HAP-1 (cell line): ENCODE measurements around the gene COL6A2.
"Not testable (repeated sequence)": the region's sequence is repeated elsewhere in the genome, so short reads cannot be mapped to it uniquely, and the experiment has no call there.

Experiments used
- DNase-seq, 2 experiments: peaks; one replicate each; pipeline ENCODE4 v3.0.0-alpha.2; 2016 to 2020; ENCODE audit warnings: low spot score in 2 of 2
- H3K27me3 ChIP-seq: fragments of 250-450 bp; sonication (Bioruptor Pico); 2 replicates; pipeline ENCODE4 v1.5.1; 2020; ENCODE audit warnings: low read depth, mild to moderate bottlenecking, moderate library complexity
- H3K36me3 ChIP-seq: fragments of 250-450 bp; sonication (Bioruptor Pico); replicated peaks from 2 replicates; pipeline ENCODE4 v1.5.1; 2020; ENCODE audit warnings: mild to moderate bottlenecking
- H3K4me1 ChIP-seq: fragments of 250-450 bp; sonication (Bioruptor Pico); 2 replicates; pipeline ENCODE4 v1.5.1; 2020; ENCODE audit warnings: mild to moderate bottlenecking
- H3K4me3 ChIP-seq: fragments of 250-450 bp; sonication (Bioruptor Pico); 2 replicates; pipeline ENCODE4 v1.5.1; 2020; ENCODE audit warnings: mild to moderate bottlenecking, moderate library complexity
- H3K9me3 ChIP-seq: fragments of 250-450 bp; sonication (Bioruptor Pico); 2 replicates; pipeline ENCODE4 v1.5.1; 2020; ENCODE audit warnings: mild to moderate bottlenecking, moderate library complexity
- in situ Hi-C: fragments of 300-500 bp; cut with MboI; formaldehyde crosslinking; loops from 3 replicates; pipeline ENCODE4 v1.14.3; 2020; ENCODE audit warnings: low sequenced_read_pairs, inconsistent platforms, mixed read lengths

COL6A2 gene

GRCh38 chr21:46100020-46100419 is 2.1 kb downstream of the COL6A2 start:
- Histone ChIP-seq H3K4me3 (no peak overlapping the region), H3K36me3 (no peaks in the 10 kb centered on the region), H3K27me3 (no peaks in the 10 kb centered on the region), H3K4me1 (no peaks in the 10 kb centered on the region), H3K9me3 (peaks cover 6% of the 10 kb centered on the region; the same call in 1 of the 2 replicates)
- in situ Hi-C loops, result no loop called here
- no peak for DNase-seq

- in situ Hi-C loops, result no loop called here
- peaks cover 6% of the 10 kb centered on the region; the same call in 1 of the 2 replicates for H3K9me3 ChIP-seq
- H3K4me3 ChIP-seq, result no peak overlapping the region
- no peaks in the 10 kb centered on the region for H3K4me1 ChIP-seq
- DNase-seq, result no peak
- H3K27me3 ChIP-seq, result no peaks in the 10 kb centered on the region
- no peaks in the 10 kb centered on the region for H3K36me3 ChIP-seq
Observed at GRCh38 chr21:46100426-46100825, 2.5 kb downstream of the COL6A2 start.

- no peaks in the 10 kb centered on the region for H3K27me3 ChIP-seq
- H3K36me3 ChIP-seq, result no peaks in the 10 kb centered on the region
- in situ Hi-C loops, result no loop called here
- H3K4me3 ChIP-seq, result no peak overlapping the region
- DNase-seq, result no peak
- peaks cover 6% of the 10 kb centered on the region; the same call in 1 of the 2 replicates for H3K9me3 ChIP-seq
- H3K4me1 ChIP-seq, result no peaks in the 10 kb centered on the region
Observed at GRCh38 chr21:46100906-46101305, 3.0 kb downstream of the COL6A2 start.

GRCh38 chr21:46104104-46104503 is 6.2 kb downstream of the COL6A2 start:
- no peak for DNase-seq
- in situ Hi-C loops, result no loop called here
- Histone ChIP-seq H3K36me3 (no peaks in the 10 kb centered on the region), H3K9me3 (peaks cover 6% of the 10 kb centered on the region), H3K4me3 (no peak overlapping the region), H3K27me3 (no peaks in the 10 kb centered on the region), H3K4me1 (peaks cover 9% of the 10 kb centered on the region)

- H3K4me3 ChIP-seq, H3K4me1 ChIP-seq, H3K36me3 ChIP-seq, in situ Hi-C loops, H3K9me3 ChIP-seq, H3K27me3 ChIP-seq: not testable (repeated sequence)
- peak; percentile 14 to 66 for DNase-seq
Observed at GRCh38 chr21:46107376-46107775, 9.5 kb downstream of the COL6A2 start.

GRCh38 chr21:46108827-46109312 is 11.0 kb downstream of the COL6A2 start:
- Histone ChIP-seq H3K27me3 (no peaks in the 10 kb centered on the region), H3K4me1 (peaks cover 9% of the 10 kb centered on the region), H3K36me3 (0 out of 2 replicates have a peak, but pooled peaks cover 4% of the 10 kb centered on the region), H3K4me3 (no peak overlapping the region), H3K9me3 (no peaks in the 10 kb centered on the region; the same call in 1 of the 2 replicates)
- in situ Hi-C loops, result no loop called here
- DNase-seq, result no peak

- no peaks in the 10 kb centered on the region for H3K27me3 ChIP-seq
- no peak for DNase-seq
- H3K36me3 ChIP-seq, result peaks cover 6% of the 10 kb centered on the region
- in situ Hi-C loops, result no loop called here
- H3K4me3 ChIP-seq, result no peak overlapping the region
- H3K4me1 ChIP-seq, result peaks cover 9% of the 10 kb centered on the region
- no peaks in the 10 kb centered on the region; the same call in 1 of the 2 replicates for H3K9me3 ChIP-seq
Observed at GRCh38 chr21:46109313-46110221, 11.7 kb downstream of the COL6A2 start.

GRCh38 chr21:46110499-46111192 is 12.7 kb downstream of the COL6A2 start:
- Histone ChIP-seq H3K4me1 (peaks cover 9% of the 10 kb centered on the region), H3K27me3 (no peaks in the 10 kb centered on the region), H3K36me3 (peaks cover 10% of the 10 kb centered on the region), H3K9me3 (no peaks in the 10 kb centered on the region; the same call in 1 of the 2 replicates), H3K4me3 (no peak overlapping the region)
- in situ Hi-C loops, result no loop called here
- no peak for DNase-seq

GRCh38 chr21:46111193-46111571 is 13.3 kb downstream of the COL6A2 start:
- H3K4me3 ChIP-seq, result no peak overlapping the region
- no peaks in the 10 kb centered on the region; the same call in 1 of the 2 replicates for H3K9me3 ChIP-seq
- DNase-seq, result no peak
- H3K36me3 ChIP-seq, result peaks cover 10% of the 10 kb centered on the region
- peaks cover 9% of the 10 kb centered on the region for H3K4me1 ChIP-seq
- in situ Hi-C loops, result no loop called here
- no peaks in the 10 kb centered on the region for H3K27me3 ChIP-seq

GRCh38 chr21:46111857-46112724 is 14.2 kb downstream of the COL6A2 start:
- Histone ChIP-seq H3K9me3 (no peaks in the 10 kb centered on the region; the same call in 1 of the 2 replicates), H3K4me3 (no peak overlapping the region), H3K36me3 (peaks cover 10% of the 10 kb centered on the region), H3K4me1 (peaks cover 7% of the 10 kb centered on the region), H3K27me3 (no peaks in the 10 kb centered on the region)
- DNase-seq, result no peak
- in situ Hi-C loops, result no loop called here

- in situ Hi-C loops, result no loop called here
Observed at GRCh38 chr21:46112725-46113215, 14.9 kb downstream of the COL6A2 start.

GRCh38 chr21:46113497-46114176 is 15.7 kb downstream of the COL6A2 start:
- Histone ChIP-seq H3K4me1 (no peaks in the 10 kb centered on the region), H3K36me3 (peaks cover 10% of the 10 kb centered on the region), H3K4me3 (no peak overlapping the region), H3K9me3 (no peaks in the 10 kb centered on the region), H3K27me3 (no peaks in the 10 kb centered on the region)
- in situ Hi-C loops, result no loop called here
- no peak for DNase-seq

More at GRCh38 chr21:46112725-46113215, 14.9 kb downstream of the COL6A2 start:
- Histone ChIP-seq H3K27me3 (no peaks in the 10 kb centered on the region), H3K4me3 (no peak overlapping the region), H3K4me1 (no peaks in the 10 kb centered on the region; the same call in 1 of the 2 replicates), H3K36me3 (peaks cover 10% of the 10 kb centered on the region), H3K9me3 (no peaks in the 10 kb centered on the region)
- DNase-seq, result no peak
